GM12878 (cell line): ENCODE measurements around the gene AGK. TPM values are rescaled to one million over a fixed set of nuclear protein-coding genes. Genes with fewer than 3 reads are reported as not detected.

Source experiments
- ATAC-seq: fragments of 200-7000 bp; cut with Tn5 transposase; 3 replicates; pipeline ENCODE4 v1.9.1; 2020; ENCODE audit warnings: mild to moderate bottlenecking, moderate library complexity
- BruUV-seq: library from RNA; stranded (reverse); fragments of 400-500 nt; replicated peaks from 2 replicates; lab custom pipeline; 2021; lab: Mats Ljungman, UMichigan
- CTCF ChIA-PET: fragments of 300-600 bp; sonication (Branson Sonifier 250); formaldehyde crosslinking; extraction: SDS; loops from one replicate; lab custom pipeline; 2021; ENCODE audit warnings: inconsistent platforms; lab: Yijun Ruan, JAX
- POLR2A ChIA-PET: fragments of 350-600 bp; formaldehyde crosslinking; extraction: SDS; loops from one replicate; lab custom pipeline; 2021; ENCODE audit warnings: inconsistent platforms; lab: Charles Lee
- RAD21 ChIA-PET: fragments of 300-600 bp; sonication (Branson Sonifier 250); formaldehyde crosslinking; loops from one replicate; lab custom pipeline; 2023; ENCODE audit warnings: antibody characterized with exemption; ENCODE audit not compliant: unreplicated experiment; lab: Charles Lee
- SMC1A ChIA-PET: fragments of 300-600 bp; sonication (Branson Sonifier 250); formaldehyde crosslinking; loops from one replicate; lab custom pipeline; 2023; ENCODE audit not compliant: unreplicated experiment, uncharacterized antibody; lab: Charles Lee
- DNase-seq: peaks from one replicate; pipeline ENCODE4 v3.0.0-alpha.2; 2011; ENCODE audit warnings: low read depth, low spot score
- FAIRE-seq: peaks from 3 replicates; lab custom pipeline; 2011; peaks lifted over from hg19 to GRCh38; lab: Jason Lieb, UNC
- H2AFZ ChIP-seq: 2 replicates; pipeline ENCODE4 v1.6.0; 2011; ENCODE audit warnings: low read depth, low read length, control low read depth; ENCODE audit not compliant: control insufficient read depth
- H3K27ac ChIP-seq: 2 replicates; pipeline ENCODE4 v1.5.1; 2011; ENCODE audit warnings: control low read depth; ENCODE audit not compliant: control insufficient read depth, insufficient read depth
- H3K27me3 ChIP-seq, 2 experiments: replicated peaks in 1 of 2; 2 replicates each; pipeline versions ENCODE4 v1.6.0 to v1.6.1; 2011; ENCODE audit warnings: low read length in 1 of 2; ENCODE audit not compliant: control insufficient read depth in 2 of 2, insufficient read depth in 2 of 2
- H3K36me3 ChIP-seq, 2 experiments: 2 replicates each; pipeline ENCODE4 v1.5.1; 2011; ENCODE audit warnings: low read length in 1 of 2; ENCODE audit not compliant: control insufficient read depth in 2 of 2, insufficient read depth in 2 of 2
- H3K4me1 ChIP-seq: 2 replicates; pipeline ENCODE4 v1.6.1; 2011; ENCODE audit warnings: mild to moderate bottlenecking, low read length, moderate library complexity, mixed read lengths; ENCODE audit not compliant: control insufficient read depth, insufficient read depth
- H3K4me2 ChIP-seq: 2 replicates; pipeline ENCODE4 v1.6.0; 2011; ENCODE audit warnings: control low read depth; ENCODE audit not compliant: control insufficient read depth, insufficient read depth
- H3K4me3 ChIP-seq: fragments of 200-600 bp; sonication (generic); 2 replicates; pipeline ENCODE4 v1.5.1; 2016
- H3K79me2 ChIP-seq: 2 replicates; pipeline ENCODE4 v1.6.0; 2011; ENCODE audit warnings: low read length; ENCODE audit not compliant: control insufficient read depth, insufficient read depth
- H3K9ac ChIP-seq: 2 replicates; pipeline ENCODE4 v1.8.0; 2011; ENCODE audit warnings: low read length, control low read depth, mixed read lengths; ENCODE audit not compliant: control insufficient read depth, insufficient read depth
- H3K9me3 ChIP-seq: replicated peaks from 3 replicates; pipeline ENCODE4 v1.5.1; 2011; ENCODE audit warnings: mild to moderate bottlenecking, low read length; ENCODE audit not compliant: control insufficient read depth, insufficient read depth
- H4K20me1 ChIP-seq: 2 replicates; pipeline ENCODE4 v1.6.0; 2011; ENCODE audit not compliant: control insufficient read depth, insufficient read depth
- KDM1A ChIP-seq: fragments of 200-600 bp; sonication (generic); IDR thresholded peaks from 2 replicates; pipeline ENCODE4 v1.6.1; 2016; ENCODE audit warnings: borderline replicate concordance
- NR2C1 ChIP-seq: fragments of 450-650 bp; IDR thresholded peaks from 2 replicates; pipeline ENCODE4 v1.6.1; 2017; ENCODE audit warnings: antibody characterized with exemption, mild to moderate bottlenecking, moderate library complexity
- PAX5 ChIP-seq: IDR thresholded peaks from 2 replicates; pipeline ENCODE4 v1.6.1; 2011; ENCODE audit warnings: low read depth, low read length, borderline replicate concordance
- STAT1 ChIP-seq: fragments of 450-650 bp; conservative IDR thresholded peaks from 2 replicates; pipeline ENCODE4 v1.6.1; 2014; ENCODE audit warnings: antibody characterized with exemption, mild to moderate bottlenecking
- TCF7 ChIP-seq: IDR thresholded peaks from 2 replicates; pipeline ENCODE4 v1.6.1; 2014; ENCODE audit warnings: antibody characterized with exemption, borderline replicate concordance
- WGBS: methylation state at CpG from one replicate; pipeline ENCODE4 v1.1.6; 2016; ENCODE audit warnings: low lambda C conversion rate; ENCODE audit not compliant: insufficient replicate concordance, insufficient coverage; ENCODE audit errors: missing lambda C conversion rate; 5-methylcytosine and 5-hydroxymethylcytosine counted together
- in situ Hi-C: fragments of 300-500 bp; cut with MboI; formaldehyde crosslinking; loops from 9 replicates; pipeline ENCODE4 v1.14.3; 2018; ENCODE audit warnings: mixed read lengths
- intact Hi-C: fragments of 100-400 bp; cut with micrococcal nuclease; formaldehyde crosslinking; loops from one replicate; pipeline ENCODE4 v1.14.2; 2022; ENCODE audit not compliant: unreplicated experiment
- polyA plus RNA-seq, 11 experiments: library from polyadenylated mRNA; depleted of rRNA in 4 of 11; unstranded in 6 of 11; stranded (reverse) in 5 of 11; fragments of >200 nt; fragmentation: Nextera tagmentation in 4 of 11; fragmentation: Illumina TruSeq in 1 of 11; extraction: Ambion mirVana in 4 of 11; extraction: Trizol in 1 of 11; gene quantifications; 1 replicate in 1 of 11; 2 replicates in 10 of 11; pipeline versions ENCODE4 v1.2.1 to v1.2.3, GENCODE V29; 2011 to 2016; ENCODE audit warnings: inconsistent platforms in 2 of 11, missing spikeins in 2 of 11, low read depth in 1 of 11
- total RNA-seq, 4 experiments: library from RNA; depleted of rRNA in 3 of 4; stranded (reverse); fragments of >200 nt in 3 of 4; fragmentation: Illumina TruSeq in 1 of 4; extraction: Trizol in 1 of 4; gene quantifications; 2 replicates each; pipeline versions ENCODE4 v1.2.1 to v1.2.3, GENCODE V29; 2013 to 2021
- TF ChIP-seq, protein P1 (sequence below): fragments of 150-350 bp; IDR thresholded peaks from 2 replicates; pipeline ENCODE4 v1.6.1; 2014; ENCODE audit warnings: mild to moderate bottlenecking, low read depth, low read length

The AGK gene
- total and polyA plus RNA-seq, 10 of the 15 experiments (the other 5 are each of a cell fraction or from before 2014, with no cell fraction given) = 32.5 to 85.6 (median 47.8) TPM

- Histone ChIP-seq H3K4me2 (no peak overlapping the region), H3K4me3 (no peak overlapping the region), H2AFZ (no peak overlapping the region), H3K36me3 (peaks cover 11 to 23% of the 10 kb centered on the region in 2 experiments), H3K9me3 (no peaks in the 10 kb centered on the region), H3K4me1 (peaks cover 6% of the 10 kb centered on the region), H3K27me3 (no peaks in the 10 kb centered on the region), H3K79me2 (no peaks in the 10 kb centered on the region), H3K27ac (no peak overlapping the region), H3K9ac (no peak overlapping the region), H4K20me1 (no peaks in the 10 kb centered on the region)
- ChIA-PET SMC1A (interaction anchor here (2.1 kb wide), 1 partner anchor 14 kb away, joined by 9 read pairs; no protein-coding TSS in a partner anchor), POLR2A (no interaction called here), CTCF (no interaction called here), RAD21 (no interaction called here)
- no TSS peak for BruUV-seq
- ATAC-seq (no peak), DNase-seq (no peak), FAIRE-seq (no peak)
- in situ Hi-C loops = no loop called here
- 96% methylated on average over 6 of the region's 6 CpGs for WGBS
- intact Hi-C loops = no loop called here
- no peak for TF ChIP-seq NR2C1
- TF ChIP-seq, protein P1, sequence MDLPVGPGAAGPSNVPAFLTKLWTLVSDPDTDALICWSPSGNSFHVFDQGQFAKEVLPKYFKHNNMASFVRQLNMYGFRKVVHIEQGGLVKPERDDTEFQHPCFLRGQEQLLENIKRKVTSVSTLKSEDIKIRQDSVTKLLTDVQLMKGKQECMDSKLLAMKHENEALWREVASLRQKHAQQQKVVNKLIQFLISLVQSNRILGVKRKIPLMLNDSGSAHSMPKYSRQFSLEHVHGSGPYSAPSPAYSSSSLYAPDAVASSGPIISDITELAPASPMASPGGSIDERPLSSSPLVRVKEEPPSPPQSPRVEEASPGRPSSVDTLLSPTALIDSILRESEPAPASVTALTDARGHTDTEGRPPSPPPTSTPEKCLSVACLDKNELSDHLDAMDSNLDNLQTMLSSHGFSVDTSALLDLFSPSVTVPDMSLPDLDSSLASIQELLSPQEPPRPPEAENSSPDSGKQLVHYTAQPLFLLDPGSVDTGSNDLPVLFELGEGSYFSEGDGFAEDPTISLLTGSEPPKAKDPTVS = no peak
- no peak for TF ChIP-seq KDM1A
- TF ChIP-seq TCF7 = no peak
- TF ChIP-seq STAT1 = no peak
- TF ChIP-seq PAX5 = no peak
Measured at GRCh38 chr7:141664450-141664849, 113.2 kb downstream of the AGK start.
